IPS-18c (cell line): Measurements from ENCODE around the gene PXMP4.

Experiments used
- H3K4me3 ChIP-seq: 2 replicates; pipeline ENCODE4 v1.7.0; 2013; ENCODE audit warnings: low read depth, mild to moderate bottlenecking, low read length, moderate library complexity; ENCODE audit not compliant: insufficient read depth
- H3K9me3 ChIP-seq: one replicate; pipeline ENCODE4 v1.6.1; 2013; ENCODE audit warnings: mild to moderate bottlenecking, low read length, moderate library complexity; ENCODE audit not compliant: control insufficient read depth, insufficient read depth

Gene PXMP4

DNA sequence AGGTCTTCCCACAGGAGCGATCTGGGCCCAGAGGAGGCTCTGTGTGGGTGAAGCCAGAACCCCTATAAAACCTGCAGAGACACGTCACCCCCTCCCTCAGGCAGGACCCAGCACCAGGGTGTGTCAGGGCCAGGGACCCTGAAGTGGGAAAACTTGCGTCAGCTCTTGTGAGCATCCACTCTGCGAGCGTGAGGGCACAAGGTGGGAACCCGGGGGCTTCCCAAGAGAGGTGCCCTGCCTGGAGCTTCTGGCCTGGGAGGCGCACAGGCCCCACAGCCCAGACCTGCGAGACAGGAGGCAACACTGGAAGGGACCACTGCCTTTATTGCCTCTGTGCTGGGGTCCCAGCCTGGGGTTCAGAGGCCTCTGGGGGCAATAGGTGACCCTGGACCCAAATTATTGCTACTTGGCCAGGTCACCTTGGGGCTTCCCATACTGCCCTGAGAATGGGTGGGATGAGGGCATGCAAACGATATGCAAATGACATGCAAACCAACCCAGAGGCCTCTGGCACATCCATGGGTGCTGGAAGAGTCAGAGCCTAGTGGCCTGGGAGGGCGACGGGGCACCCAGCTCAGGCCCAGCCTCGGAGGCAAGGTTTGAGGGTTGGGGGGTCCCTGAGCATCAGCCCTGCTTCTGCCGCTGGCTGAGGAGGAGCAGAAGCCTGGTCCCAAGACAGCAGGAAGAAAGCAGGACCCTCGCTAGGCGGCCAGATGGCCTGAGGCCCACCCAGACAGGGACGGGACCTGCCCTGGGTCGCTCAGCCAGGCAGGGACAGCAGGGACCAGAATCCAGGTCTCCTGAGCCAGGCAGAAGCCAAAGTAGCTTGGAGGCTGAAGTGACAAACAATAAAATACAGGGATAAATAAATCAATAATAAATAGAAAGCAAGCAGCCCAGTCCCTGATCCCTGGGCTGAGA lies 63.1 kb downstream of the PXMP4 start:
- Histone ChIP-seq H3K9me3 (no peaks in the 10 kb centered on the region), H3K4me3 (no peak overlapping the region)

DNA sequence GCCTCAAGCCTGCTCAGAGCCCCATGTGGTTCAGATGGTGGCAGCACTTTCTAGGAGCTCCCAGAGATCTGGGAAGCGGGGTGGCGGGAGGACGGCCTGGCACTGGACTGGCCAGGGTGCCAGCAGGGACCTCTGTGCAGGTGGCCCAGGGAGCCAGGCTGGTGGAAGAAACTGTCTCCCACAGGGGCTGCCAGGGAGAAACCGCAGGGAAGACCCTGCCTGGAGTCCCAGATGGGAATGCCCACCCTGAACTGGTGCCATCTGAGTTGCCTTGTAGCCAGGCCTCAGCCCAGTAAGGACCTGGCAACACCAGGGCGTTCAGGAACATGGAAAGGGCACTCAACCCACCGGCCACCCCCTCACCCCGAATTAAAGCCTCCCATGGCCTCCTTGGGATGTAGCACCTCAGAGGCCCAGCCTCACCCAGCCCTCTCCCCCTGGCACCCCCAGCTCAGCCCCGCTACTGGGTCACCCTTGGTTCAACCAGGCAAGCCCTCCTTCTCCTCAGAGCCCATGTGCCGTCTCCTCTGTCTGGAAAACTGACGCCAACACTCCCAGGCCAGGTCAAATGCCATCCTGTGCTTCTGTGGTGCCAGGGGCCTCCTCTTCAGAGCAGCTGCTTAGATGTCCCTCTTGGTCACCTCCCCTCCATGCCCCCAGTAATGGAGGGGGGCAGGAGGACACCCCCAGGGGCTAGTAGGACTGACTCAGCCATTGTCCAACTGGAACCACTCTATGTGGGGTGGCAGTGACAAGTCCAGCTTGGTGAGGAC lies 63.9 kb downstream of the PXMP4 start:
- Histone ChIP-seq H3K4me3 (no peak overlapping the region), H3K9me3 (no peaks in the 10 kb centered on the region)

DNA sequence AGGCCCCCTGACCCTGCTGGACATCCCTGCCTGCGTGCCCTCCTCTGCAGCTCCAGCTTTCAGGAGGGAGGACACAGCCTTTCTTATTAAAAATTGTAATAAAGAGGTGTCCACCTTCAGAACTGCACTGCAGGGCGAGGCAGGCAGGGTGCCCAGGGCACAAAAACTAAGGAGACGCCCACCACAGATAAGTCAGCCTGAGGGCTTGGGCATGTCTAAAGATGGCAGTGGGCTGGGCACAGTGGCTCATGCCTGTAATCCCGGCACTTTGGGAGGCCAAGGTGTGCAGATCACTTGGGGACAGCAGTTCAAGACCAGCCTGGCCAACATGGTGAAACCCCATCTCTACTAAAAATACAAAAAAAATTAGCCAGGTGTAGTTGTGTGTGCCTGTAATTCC lies 64.9 kb downstream of the PXMP4 start:
- no peaks in the 10 kb centered on the region for H3K9me3 ChIP-seq
- H3K4me3 ChIP-seq: no peak overlapping the region

DNA sequence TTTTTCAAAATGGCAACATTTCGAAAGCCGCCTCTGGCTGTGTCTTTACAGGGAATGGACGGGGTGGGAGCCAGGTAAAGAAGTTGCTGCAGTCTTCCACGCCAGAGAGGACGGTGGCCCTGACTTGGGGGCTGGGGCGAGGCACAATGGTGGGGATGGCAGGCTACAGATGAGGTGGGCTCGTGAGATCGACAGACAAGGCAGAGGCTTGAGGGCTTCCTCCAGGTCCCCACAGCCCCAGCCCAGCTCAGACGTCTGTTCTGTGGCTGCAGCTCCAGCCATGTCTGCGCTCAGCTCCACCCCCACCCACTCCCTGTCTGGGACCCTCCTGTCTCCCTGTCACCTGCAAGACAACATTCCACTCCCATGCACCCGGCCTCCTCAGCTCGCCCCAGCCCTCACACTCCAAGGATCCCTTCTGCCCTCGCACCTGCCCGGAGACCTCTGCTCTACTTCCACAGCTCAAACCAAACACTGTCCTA lies 65.4 kb downstream of the PXMP4 start:
- H3K9me3 ChIP-seq: no peaks in the 10 kb centered on the region

DNA sequence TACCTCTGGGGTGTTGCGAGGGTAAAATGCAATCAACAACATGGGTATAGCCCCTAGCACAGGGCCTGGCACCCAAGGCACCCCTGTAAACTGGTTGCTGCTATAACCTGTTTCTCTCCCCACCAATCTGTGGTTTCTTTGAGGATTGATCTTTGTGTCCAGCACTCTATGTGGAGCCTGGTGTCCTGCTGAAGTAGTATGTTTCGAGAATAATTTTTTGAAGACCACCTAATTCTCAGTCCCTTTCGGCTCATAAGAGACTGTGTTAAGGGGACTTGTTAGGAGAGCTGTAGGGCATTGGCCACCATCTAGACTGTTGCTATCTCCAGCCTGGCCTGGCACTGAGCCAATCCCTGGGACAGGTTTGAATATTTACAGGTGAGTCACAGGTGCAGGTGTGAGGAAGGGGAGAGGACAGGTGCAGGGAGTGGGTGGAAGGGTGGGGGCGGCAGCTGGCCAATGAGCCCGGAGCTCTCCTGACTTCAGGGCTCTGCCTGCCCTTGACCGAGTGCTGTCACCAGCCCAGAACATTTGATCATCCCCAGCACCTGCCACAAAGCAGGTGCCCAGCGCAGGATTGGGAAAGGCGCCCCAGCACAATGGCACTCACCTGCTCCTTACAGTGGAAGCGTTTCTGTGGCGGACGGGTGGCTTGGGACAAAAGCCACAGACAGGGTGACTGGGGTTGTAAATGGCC lies 66.1 kb downstream of the PXMP4 start:
- Histone ChIP-seq H3K9me3 (no peaks in the 10 kb centered on the region), H3K4me3 (no peak overlapping the region)

More for the DNA sequence above, 65.4 kb downstream of the PXMP4 start:
- no peak overlapping the region for H3K4me3 ChIP-seq

DNA sequence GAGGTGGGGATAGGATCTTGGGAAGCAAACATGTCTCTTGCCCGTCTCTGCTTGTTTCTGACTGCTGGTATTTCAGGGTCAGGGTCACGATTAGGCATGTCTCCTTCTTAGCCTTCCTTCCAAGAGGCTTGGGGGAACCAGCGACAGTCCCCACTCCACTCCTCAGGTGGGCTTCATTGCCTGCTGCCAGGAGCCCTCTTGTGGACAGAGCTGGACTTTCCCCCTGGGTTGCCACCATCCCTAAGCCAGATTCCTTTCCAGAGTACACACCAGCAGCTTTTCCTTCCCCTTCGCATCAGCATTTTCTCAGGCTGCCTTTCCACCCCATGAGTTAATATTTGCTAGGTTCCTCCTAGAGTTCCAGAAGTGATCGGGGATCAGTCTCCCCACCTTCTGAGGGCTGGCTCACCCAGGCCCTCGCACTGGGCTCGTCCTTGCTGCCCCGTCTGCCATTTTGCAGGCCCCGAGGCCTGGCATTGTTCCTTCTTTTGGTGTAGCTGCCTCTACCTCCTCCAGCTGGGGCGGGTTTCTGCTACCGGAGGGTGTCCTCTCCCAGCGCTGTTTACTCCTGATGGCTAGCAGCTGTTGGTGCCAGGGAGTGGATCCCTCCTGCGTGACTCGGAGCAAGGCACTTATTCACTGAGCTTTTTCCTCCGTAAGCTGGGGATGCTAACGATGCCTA lies 66.8 kb downstream of the PXMP4 start:
- H3K4me3 ChIP-seq: no peak overlapping the region

More for the DNA sequence above, 66.8 kb downstream of the PXMP4 start:
- no peaks in the 10 kb centered on the region for H3K9me3 ChIP-seq
